Ovary (tissue), 9 donors: ENCODE data around the gene BTNL9. TPM values are rescaled to one million over a fixed set of nuclear protein-coding genes. Genes with fewer than 3 reads are reported as not detected.

Source experiments
- DNase-seq, 5 donors: peaks; one replicate each; pipeline ENCODE4 v3.0.0-alpha.2; 2019 to 2020
- H3K27ac ChIP-seq, 2 donors: fragments of 200-600 bp; one replicate each; pipeline versions ENCODE4 v1.5.1 to v1.8.0; 2019 to 2022
- H3K27me3 ChIP-seq: fragments of 200-600 bp; one replicate; pipeline ENCODE4 v1.8.0; 2022
- H3K36me3 ChIP-seq: fragments of 200-600 bp; sonication (generic); one replicate; pipeline ENCODE4 v1.5.1; 2019
- H3K4me1 ChIP-seq: one replicate; pipeline ENCODE4 v1.8.1; 2013; ENCODE audit warnings: mild to moderate bottlenecking, moderate library complexity; ENCODE audit not compliant: insufficient read depth
- H3K4me3 ChIP-seq: fragments of 200-600 bp; sonication (generic); one replicate; pipeline ENCODE4 v1.5.1; 2017
- H3K9me3 ChIP-seq, 2 donors: fragments of 200-600 bp in 1 of 2; sonication (generic) in 1 of 2; one replicate each; pipeline versions ENCODE4 v1.5.1 to v1.8.1; 2013 to 2019; ENCODE audit warnings: mild to moderate bottlenecking in 1 of 2, moderate library complexity in 1 of 2
- EP300 ChIP-seq: sonication (generic); formaldehyde crosslinking; IDR thresholded peaks from one replicate; pipeline ENCODE4 v1.6.1; 2017; ENCODE audit warnings: antibody characterized with exemption
- WGBS, 3 donors: extraction: QIAGEN DNeasy Blood & Tissue Kit in 1 of 3; methylation state at CpG; one replicate each; pipeline versions ENCODE4 v1.1.5 to v1.1.7; 2013 to 2017; 5-methylcytosine and 5-hydroxymethylcytosine counted together
- intact Hi-C, 4 donors: fragments of 100-400 bp; cut with DNase I; formaldehyde crosslinking; loops; one replicate each; pipeline versions ENCODE4 v1.11.0 to v1.15.1; 2022 to 2023
- microRNA-seq, 3 donors: library from miRNA; unstranded; fragments of <30 nt; microRNA quantifications; one replicate each; pipeline versions ENCODE4 to v1.2.0, GENCODE V29; 2019 to 2020
- polyA plus RNA-seq, 2 donors: library from polyadenylated mRNA; stranded (reverse); fragments of 200-250 nt in 1 of 2; fragments of 350-450 nt in 1 of 2; fragmentation: Illumina TruSeq in 1 of 2; extraction: RNeasy Lipid Tissue Mini Kit (QIAGEN cat#74804) in 1 of 2; gene quantifications; one replicate each; pipeline ENCODE4 v1.2.3, GENCODE V29; 2013 to 2014
- small RNA-seq: library from RNA; depleted of rRNA; stranded (forward); fragments of <200 nt; gene quantifications from one replicate; pipeline ENCODE3, GENCODE V24; 2016
- total RNA-seq, 7 donors: library from RNA; depleted of rRNA in 2 of 7; stranded (reverse); fragments of >200 nt in 2 of 7; fragmentation: NEBNext Ultra II Directional in 3 of 7; extraction: Animal tissue kit (Norgen Biotek cat#: 25700) in 3 of 7; gene quantifications; one replicate each; pipeline versions ENCODE4 v1.1.0 to v1.2.4, GENCODE V29; 2016 to 2023
- donor health status: DM: no; HTN: no; CAD: no; lungs with moderate emphysema.
- donor health status: DM: no; HTN: no; CAD: no.
- donor health status: Bipolar disorder and iron deficiency.
- donor health status: DM: yes; HTN: yes; CAD: no.
- donor health status: DM: no; HTN: no; CAD: no.
- donor health status: DM: yes; HTN: yes; CAD: no.

Gene BTNL9
- total and polyA plus RNA-seq, 9 donors, result 0.76 to 46.4 (median 9.6) TPM

- Histone ChIP-seq H3K27ac (no peak overlapping the region), H3K4me1 (no peaks in the 10 kb centered on the region), H3K36me3 (no peaks in the 10 kb centered on the region), H3K27me3 (no peaks in the 10 kb centered on the region), H3K4me3 (no peak overlapping the region), H3K9me3 (peaks cover 0 to 3% of the 10 kb centered on the region in 2 donors)
- no peak for TF ChIP-seq EP300
- intact Hi-C loops, result no loop called here
- WGBS, 3 donors, result 83 to 87% (median 84%) methylated on average over 5 of the region's 5 CpGs
- DNase-seq, result no peak
These were observed 70.9 kb downstream of the BTNL9 start for GRCh38 chr5:181111010-181111409.

Small RNAs within 50 kb of the gene (microRNA-seq; reads per million reads assigned to microRNA genes)
- gene MIR8089, result 0 reads per million in 3 donors

Small RNAs within 50 kb of the gene (small RNA-seq; reads per million reads assigned to genes)
- gene MIR8089, result not detected
- not detected for gene RNU6-1036P

Other genes with a start within 250 kb of the BTNL9 start
- gene MGAT1, start 237.5 kb upstream of the BTNL9 start, total RNA-seq, result 100 to 1,000 TPM in 5 of 7 donors, 10 to 100 TPM in 2; 84.0 to 154 (median 131) TPM
- gene MGAT1, start 237.5 kb upstream of the BTNL9 start, polyA plus RNA-seq, result 100 to 1,000 TPM in 1 of 2 donors, 10 to 100 TPM in 1; 66.6 to 128 TPM
- gene ZFP62, start 179.0 kb upstream of the BTNL9 start, total RNA-seq, result 10 to 100 TPM; 22.7 to 47.8 (median 33.8) TPM
- gene ZFP62, start 179.0 kb upstream of the BTNL9 start, polyA plus RNA-seq, result 10 to 100 TPM; 23.2 to 36.3 TPM
- 1 to 10 TPM in 1 of 7 donors, under 1 TPM in 2, not detected in 4; 0.24 to 3.9 (median 0.41) TPM for gene BTNL8, start 141.1 kb upstream of the BTNL9 start, total RNA-seq
- gene BTNL8, start 141.1 kb upstream of the BTNL9 start, polyA plus RNA-seq, result under 1 TPM in 1 of 2 donors, not detected in 1; 0.04 TPM
- gene BTNL3, start 51.4 kb upstream of the BTNL9 start, total RNA-seq, result under 1 TPM in 2 of 7 donors, not detected in 5; 0.12 to 0.36 TPM
- not detected for gene BTNL3, start 51.4 kb upstream of the BTNL9 start, polyA plus RNA-seq
- gene OR2V1, start 90.9 kb downstream of the BTNL9 start, total RNA-seq, result not detected
- gene OR2V1, start 90.9 kb downstream of the BTNL9 start, polyA plus RNA-seq, result not detected
- gene OR2V2, start 107.3 kb downstream of the BTNL9 start, total RNA-seq, result under 1 TPM in 1 of 7 donors, not detected in 6; 0.80 TPM
- not detected for gene OR2V2, start 107.3 kb downstream of the BTNL9 start, polyA plus RNA-seq
- 1 to 10 TPM in 2 of 7 donors, under 1 TPM in 5; 0.34 to 2.9 (median 0.93) TPM for gene TRIM7, start 164.9 kb downstream of the BTNL9 start, total RNA-seq
- under 1 TPM; 0.45 to 0.82 TPM for gene TRIM7, start 164.9 kb downstream of the BTNL9 start, polyA plus RNA-seq
- gene TRIM41, start 183.0 kb downstream of the BTNL9 start, total RNA-seq, result 10 to 100 TPM in 6 of 7 donors, 1 to 10 TPM in 1; 8.2 to 22.7 (median 17.6) TPM
- gene TRIM41, start 183.0 kb downstream of the BTNL9 start, polyA plus RNA-seq, result 10 to 100 TPM; 11.1 to 13.2 TPM
- gene RACK1, start 203.6 kb downstream of the BTNL9 start, total RNA-seq, result 1,000 to 10,000 TPM; 2,570 to 4,531 (median 3,203) TPM
- 1,000 to 10,000 TPM; 2,702 to 4,895 TPM for gene RACK1, start 203.6 kb downstream of the BTNL9 start, polyA plus RNA-seq
- gene TRIM52, start 220.9 kb downstream of the BTNL9 start, total RNA-seq, result 10 to 100 TPM; 13.0 to 18.8 (median 17.2) TPM
- gene TRIM52, start 220.9 kb downstream of the BTNL9 start, polyA plus RNA-seq, result 10 to 100 TPM; 13.5 to 15.3 TPM